CD4-positive, CD25-positive, alpha-beta regulatory T cell (primary cell): Measurements from ENCODE around the gene ULK1. TPM values are rescaled to one million over a fixed set of nuclear protein-coding genes. Genes with fewer than 3 reads are reported as not detected.

Source experiments
- ATAC-seq, 2 donors: fragments of 150-1000 bp; cut with Tn5 transposase; one replicate each; pipeline ENCODE4 v1.10.0; 2021; ENCODE audit warnings: low read depth in 2 of 2, moderate number of reproducible peaks in 2 of 2, moderate library complexity in 1 of 2
- DNase-seq, 3 donors: peaks; one replicate each; pipeline versions ENCODE4 v3.0.0 to v3.0.0-alpha.2; 2012 to 2022; ENCODE audit warnings: mixed read lengths in 1 of 3
- H3K27ac ChIP-seq: one replicate; pipeline ENCODE4 v1.7.0; 2013; ENCODE audit warnings: mild to moderate bottlenecking, low read length; ENCODE audit not compliant: insufficient read depth, poor library complexity, severe bottlenecking
- H3K27me3 ChIP-seq: one replicate; pipeline ENCODE4 v1.7.0; 2013; ENCODE audit warnings: low read length; ENCODE audit not compliant: control insufficient read depth, insufficient read depth
- H3K36me3 ChIP-seq: one replicate; pipeline ENCODE4 v1.7.0; 2013; ENCODE audit warnings: mild to moderate bottlenecking, low read length, moderate library complexity; ENCODE audit not compliant: control insufficient read depth, insufficient read depth
- H3K4me1 ChIP-seq: 2 replicates; pipeline ENCODE4 v1.7.0; 2013; ENCODE audit warnings: mild to moderate bottlenecking, low read length; ENCODE audit not compliant: insufficient read depth, control insufficient read depth, poor library complexity, severe bottlenecking
- H3K4me3 ChIP-seq: one replicate; pipeline ENCODE4 v1.7.0; 2013; ENCODE audit warnings: low read depth, mild to moderate bottlenecking, low read length, moderate library complexity
- H3K9me3 ChIP-seq, 2 experiments: 1 replicate in 1 of 2; 2 replicates in 1 of 2; pipeline ENCODE4 v1.7.0; 2013; ENCODE audit warnings: low read length in 2 of 2, mild to moderate bottlenecking in 1 of 2, moderate library complexity in 1 of 2; ENCODE audit not compliant: control insufficient read depth in 2 of 2
- H3K27ac Mint-ChIP-seq, 3 donors: one replicate each; pipeline ENCODE4 v1.8.0; 2020 to 2022; ENCODE audit warnings: mild to moderate bottlenecking in 3 of 3, mixed read lengths in 3 of 3, moderate library complexity in 2 of 3
- H3K27me3 Mint-ChIP-seq: one replicate; pipeline ENCODE4 v1.8.0; 2022; ENCODE audit warnings: mild to moderate bottlenecking, mixed read lengths
- H3K36me3 Mint-ChIP-seq: one replicate; pipeline ENCODE4 v1.8.0; 2020; ENCODE audit warnings: mixed read lengths
- H3K4me1 Mint-ChIP-seq, 4 donors: one replicate each; pipeline ENCODE4 v1.8.0; 2020 to 2022; ENCODE audit warnings: mixed read lengths in 4 of 4, mild to moderate bottlenecking in 1 of 4
- H3K4me3 Mint-ChIP-seq, 4 donors: one replicate each; pipeline ENCODE4 v1.8.0; 2020 to 2022; ENCODE audit warnings: mild to moderate bottlenecking in 4 of 4, mixed read lengths in 4 of 4, moderate library complexity in 3 of 4
- H3K9me3 Mint-ChIP-seq, 7 donors: one replicate each; pipeline ENCODE4 v1.8.0; 2020 to 2022; ENCODE audit warnings: mixed read lengths in 7 of 7, mild to moderate bottlenecking in 3 of 7, moderate library complexity in 2 of 7
- polyA plus RNA-seq, 4 donors: library from polyadenylated mRNA; unstranded; fragments of 300-500 nt; fragmentation: Illumina TruSeq; gene quantifications; one replicate each; pipeline ENCODE4 v1.2.3, GENCODE V29; 2021
- total RNA-seq: library from RNA; stranded (reverse); gene quantifications from one replicate; pipeline ENCODE4 v1.2.3, GENCODE V29; 2022

ULK1 gene
- total and polyA plus RNA-seq, 5 donors from 2014 or later = 0.20 to 90.0 (median 0.46) TPM

GRCh38 chr12:131934535-131934934 lies 40.1 kb downstream of the ULK1 start:
- Mint-ChIP-seq H3K27ac (no peak overlapping the region), H3K9me3 (peaks cover 0 to 1% (median 0%) of the 10 kb centered on the region in 7 donors), H3K36me3 (peaks cover 22% of the 10 kb centered on the region), H3K4me1 (peaks cover 4 to 19% (median 7%) of the 10 kb centered on the region in 4 donors), H3K4me3 (no peak overlapping the region), H3K27me3 (no peaks in the 10 kb centered on the region)
- Histone ChIP-seq H3K4me3 (no peak overlapping the region), H3K27me3 (no peaks in the 10 kb centered on the region), H3K9me3 (no peaks in the 10 kb centered on the region), H3K36me3 (peaks cover 49% of the 10 kb centered on the region), H3K27ac (no peak overlapping the region), H3K4me1 (peaks cover 10% of the 10 kb centered on the region)
- ATAC-seq (no peak), DNase-seq (no peak)

- no peaks in the 10 kb centered on the region for H3K27me3 Mint-ChIP-seq
- Histone ChIP-seq H3K36me3 (peaks cover 51% of the 10 kb centered on the region), H3K4me3 (no peak overlapping the region), H3K27ac (no peak overlapping the region), H3K27me3 (no peaks in the 10 kb centered on the region), H3K9me3 (no peaks in the 10 kb centered on the region), H3K4me1 (no peaks in the 10 kb centered on the region)
- no peak for DNase-seq
- ATAC-seq = no peak
- H3K4me1 Mint-ChIP-seq = peaks cover 0 to 1% (median 0%) of the 10 kb centered on the region in 4 donors
- peaks cover 15% of the 10 kb centered on the region for H3K36me3 Mint-ChIP-seq
- H3K4me3 Mint-ChIP-seq = no peak overlapping the region
- peaks cover 0 to 1% (median 0%) of the 10 kb centered on the region in 7 donors for H3K9me3 Mint-ChIP-seq
- H3K27ac Mint-ChIP-seq = no peak overlapping the region
These were observed 43.7 kb downstream of the ULK1 start for GRCh38 chr12:131938082-131938481.

- Histone ChIP-seq H3K27me3 (no peaks in the 10 kb centered on the region), H3K9me3 (no peaks in the 10 kb centered on the region), H3K4me1 (no peaks in the 10 kb centered on the region), H3K4me3 (no peak overlapping the region), H3K27ac (no peak overlapping the region), H3K36me3 (peaks cover 43% of the 10 kb centered on the region)
- DNase-seq (no peak), ATAC-seq (no peak)
- H3K36me3 Mint-ChIP-seq = peaks cover 10% of the 10 kb centered on the region
- H3K4me3 Mint-ChIP-seq = no peak overlapping the region
- peaks cover 0 to 1% (median 0%) of the 10 kb centered on the region in 4 donors for H3K4me1 Mint-ChIP-seq
- no peaks in the 10 kb centered on the region for H3K27me3 Mint-ChIP-seq
- no peak overlapping the region for H3K27ac Mint-ChIP-seq
- H3K9me3 Mint-ChIP-seq = no peaks in the 10 kb centered on the region
These were observed 44.6 kb downstream of the ULK1 start for GRCh38 chr12:131939007-131939406.

- ATAC-seq (no peak), DNase-seq (no peak)
- H3K4me3 Mint-ChIP-seq = no peak overlapping the region
- peaks cover 34% of the 10 kb centered on the region for H3K36me3 ChIP-seq
- H3K36me3 Mint-ChIP-seq = peaks cover 13% of the 10 kb centered on the region
- H3K9me3 ChIP-seq = no peaks in the 10 kb centered on the region
- no peaks in the 10 kb centered on the region for H3K9me3 Mint-ChIP-seq
- no peak overlapping the region for H3K27ac ChIP-seq
- H3K27me3 ChIP-seq = no peaks in the 10 kb centered on the region
- H3K4me3 ChIP-seq = no peak overlapping the region
- no peaks in the 10 kb centered on the region for H3K4me1 ChIP-seq
- H3K4me1 Mint-ChIP-seq = peaks cover 0 to 1% (median 0%) of the 10 kb centered on the region in 4 donors
- no peaks in the 10 kb centered on the region for H3K27me3 Mint-ChIP-seq
- H3K27ac Mint-ChIP-seq = no peak overlapping the region
These were observed 45.7 kb downstream of the ULK1 start for GRCh38 chr12:131940141-131940547.

- H3K36me3 ChIP-seq = peaks cover 33% of the 10 kb centered on the region
- H3K27me3 ChIP-seq = no peaks in the 10 kb centered on the region
- Mint-ChIP-seq H3K9me3 (no peaks in the 10 kb centered on the region), H3K4me1 (peaks cover 0 to 1% (median 0%) of the 10 kb centered on the region in 4 donors), H3K4me3 (no peak overlapping the region), H3K27ac (no peak overlapping the region), H3K36me3 (peaks cover 14% of the 10 kb centered on the region), H3K27me3 (no peaks in the 10 kb centered on the region)
- H3K4me3 ChIP-seq = no peak overlapping the region
- DNase-seq (no peak), ATAC-seq (no peak)
- H3K27ac ChIP-seq = no peak overlapping the region
- no peaks in the 10 kb centered on the region for H3K4me1 ChIP-seq
- no peaks in the 10 kb centered on the region for H3K9me3 ChIP-seq
These were observed 46.9 kb downstream of the ULK1 start for GRCh38 chr12:131941116-131941986.

- no peak for DNase-seq
- Mint-ChIP-seq H3K9me3 (no peaks in the 10 kb centered on the region), H3K4me1 (peaks cover 0 to 1% (median 0%) of the 10 kb centered on the region in 4 donors), H3K4me3 (peak overlapping the region in 1 of 4 donors; percentile 51), H3K27ac (no peak overlapping the region), H3K36me3 (peaks cover 12% of the 10 kb centered on the region), H3K27me3 (no peaks in the 10 kb centered on the region)
- no peak overlapping the region for H3K4me3 ChIP-seq
- no peaks in the 10 kb centered on the region for H3K27me3 ChIP-seq
- H3K27ac ChIP-seq = no peak overlapping the region
- no peak for ATAC-seq
- no peaks in the 10 kb centered on the region for H3K4me1 ChIP-seq
- H3K36me3 ChIP-seq = peaks cover 30% of the 10 kb centered on the region
- H3K9me3 ChIP-seq = no peaks in the 10 kb centered on the region
These were observed 47.5 kb downstream of the ULK1 start for GRCh38 chr12:131941987-131942341.

GRCh38 chr12:131942671-131943070 lies 48.2 kb downstream of the ULK1 start:
- H3K4me3 Mint-ChIP-seq = no peak overlapping the region
- H3K27me3 Mint-ChIP-seq = no peaks in the 10 kb centered on the region
- peaks cover 28% of the 10 kb centered on the region for H3K36me3 ChIP-seq

GRCh38 chr12:131943389-131943788 lies 49.0 kb downstream of the ULK1 start:
- Mint-ChIP-seq H3K27ac (no peak overlapping the region), H3K9me3 (no peaks in the 10 kb centered on the region), H3K27me3 (no peaks in the 10 kb centered on the region), H3K4me3 (no peak overlapping the region), H3K36me3 (peaks cover 11% of the 10 kb centered on the region), H3K4me1 (peaks cover 0 to 11% (median 6%) of the 10 kb centered on the region in 4 donors)
- Histone ChIP-seq H3K27ac (no peak overlapping the region), H3K4me1 (peaks cover 5% of the 10 kb centered on the region), H3K36me3 (peaks cover 22% of the 10 kb centered on the region), H3K9me3 (no peaks in the 10 kb centered on the region), H3K4me3 (no peak overlapping the region), H3K27me3 (no peaks in the 10 kb centered on the region)
- DNase-seq (no peak), ATAC-seq (no peak)

More at GRCh38 chr12:131942671-131943070, 48.2 kb downstream of the ULK1 start:
- Histone ChIP-seq H3K27ac (no peak overlapping the region), H3K4me3 (no peak overlapping the region), H3K4me1 (no peaks in the 10 kb centered on the region), H3K9me3 (no peaks in the 10 kb centered on the region), H3K27me3 (no peaks in the 10 kb centered on the region)
- DNase-seq (no peak), ATAC-seq (no peak)
- Mint-ChIP-seq H3K9me3 (no peaks in the 10 kb centered on the region), H3K4me1 (peaks cover 0 to 5% (median 1%) of the 10 kb centered on the region in 4 donors), H3K27ac (no peak overlapping the region), H3K36me3 (peaks cover 11% of the 10 kb centered on the region)
